GM12892 (cell line): ENCODE data around the gene SNX21.

ENCODE experiments used
- POLR2A ChIP-seq: IDR thresholded peaks from 2 replicates; pipeline ENCODE4 v1.6.1; 2011; ENCODE audit warnings: low read depth, low read length, control low read depth
- POLR2AphosphoS5 ChIP-seq: IDR thresholded peaks from 2 replicates; pipeline ENCODE4 v1.6.1; 2011; ENCODE audit warnings: low read depth, low read length, control low read depth

DNA sequence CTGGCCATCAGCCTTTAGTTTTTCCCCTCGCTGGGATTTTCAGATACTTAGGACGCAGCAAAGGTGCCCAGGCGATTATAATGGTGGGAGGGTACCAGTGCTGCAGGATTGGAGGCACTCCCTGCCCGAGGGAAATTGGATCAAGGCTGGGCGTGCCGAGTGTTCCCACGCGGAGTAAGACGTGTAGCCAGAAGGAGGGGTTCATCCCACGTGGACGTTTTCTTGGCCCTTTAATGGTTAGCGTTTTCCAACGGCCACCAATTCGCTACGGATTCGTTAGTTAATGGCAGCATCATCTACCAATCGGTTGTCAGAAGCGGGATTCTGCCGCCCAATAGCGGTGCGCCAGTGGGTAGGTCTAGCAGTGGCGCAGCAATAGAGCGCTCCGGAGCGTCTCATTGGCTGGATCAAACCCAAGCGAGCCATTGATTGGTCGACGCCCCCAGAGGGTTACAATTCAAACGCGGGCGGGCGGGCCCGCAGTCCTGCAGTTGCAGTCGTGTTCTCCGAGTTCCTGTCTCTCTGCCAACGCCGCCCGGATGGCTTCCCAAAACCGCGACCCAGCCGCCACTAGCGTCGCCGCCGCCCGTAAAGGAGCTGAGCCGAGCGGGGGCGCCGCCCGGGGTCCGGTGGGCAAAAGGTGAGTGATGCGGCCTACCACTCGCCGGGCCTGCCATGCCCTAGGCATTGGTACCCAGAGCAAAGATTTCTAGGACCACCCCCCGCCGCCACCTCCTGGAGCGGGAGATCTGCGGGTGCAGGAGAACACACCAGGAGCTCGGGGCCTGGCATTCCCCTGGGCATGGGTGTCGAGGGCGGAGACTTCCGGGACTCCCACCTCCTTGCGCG is 21.2 kb upstream of the SNX21 start, which contains the start of gene UBE2C:
- TF ChIP-seq POLR2A (peak; percentile 50; the same call in 1 of the 2 replicates), POLR2AphosphoS5 (peak; percentile 47; the same call in 1 of the 2 replicates)
